BLaER1 (cell line): ENCODE results near the gene B4GALT6.
A peak's percentile ranks its signal among the peaks of the same experiment; 100 is the strongest.

Source experiments
- H3K27ac ChIP-seq: shearing (Covaris generic); formaldehyde crosslinking; 2 replicates; pipeline ENCODE4 v1.8.1; 2022
- H3K27me3 ChIP-seq: shearing (Covaris generic); formaldehyde crosslinking; 2 replicates; pipeline ENCODE4 v1.8.1; 2022
- H3K36me3 ChIP-seq: shearing (Covaris generic); formaldehyde crosslinking; 2 replicates; pipeline ENCODE4 v1.8.1; 2022
- H3K4me1 ChIP-seq: shearing (Covaris generic); formaldehyde crosslinking; 2 replicates; pipeline ENCODE4 v1.8.1; 2022
- H3K4me2 ChIP-seq: shearing (Covaris generic); formaldehyde crosslinking; 2 replicates; pipeline ENCODE4 v1.8.1; 2022
- H3K4me3 ChIP-seq: shearing (Covaris generic); formaldehyde crosslinking; 2 replicates; pipeline ENCODE4 v1.8.1; 2022
- H3K9ac ChIP-seq: shearing (Covaris generic); formaldehyde crosslinking; 2 replicates; pipeline ENCODE4 v1.8.1; 2022
- H3K9me3 ChIP-seq: shearing (Covaris generic); formaldehyde crosslinking; 2 replicates; pipeline ENCODE4 v1.8.1; 2022
- H4K20me1 ChIP-seq: shearing (Covaris generic); formaldehyde crosslinking; 2 replicates; pipeline ENCODE4 v1.8.1; 2022
- Cebpa-rat ChIP-seq: shearing (Covaris generic); IDR thresholded peaks from 2 replicates; pipeline ENCODE4 v1.8.1; 2022

The B4GALT6 gene

DNA sequence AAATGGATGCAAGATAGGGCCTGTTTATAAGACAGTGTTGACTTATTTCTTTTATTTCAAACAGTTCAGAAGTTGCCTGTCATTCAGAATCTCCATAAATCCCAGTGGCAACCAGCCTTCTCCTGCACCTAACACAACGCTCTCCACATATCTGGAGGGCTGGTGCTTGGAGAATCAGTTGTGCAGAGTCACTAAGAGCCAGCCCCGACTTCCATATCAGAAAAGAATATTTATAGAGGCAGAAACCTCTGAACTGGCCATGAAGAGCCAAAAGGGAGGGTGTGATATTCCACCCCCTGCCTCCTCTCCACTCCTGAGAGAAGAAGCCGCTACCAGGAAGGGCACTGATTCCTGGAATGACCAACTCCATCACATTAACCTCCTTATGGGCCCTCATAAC is 34.0 kb upstream of the B4GALT6 start:
- Histone ChIP-seq H4K20me1 (no peaks in the 10 kb centered on the region), H3K9ac (no peak overlapping the region), H3K4me2 (peak overlapping the region; percentile 47; the same call in 1 of the 2 replicates), H3K27me3 (peaks cover 4% of the 10 kb centered on the region; the same call in 1 of the 2 replicates), H3K4me3 (no peak overlapping the region), H3K4me1 (peaks cover 25% of the 10 kb centered on the region), H3K9me3 (peaks cover 14% of the 10 kb centered on the region), H3K27ac (no peak overlapping the region), H3K36me3 (no peaks in the 10 kb centered on the region)
- no peak for TF ChIP-seq Cebpa-rat

DNA sequence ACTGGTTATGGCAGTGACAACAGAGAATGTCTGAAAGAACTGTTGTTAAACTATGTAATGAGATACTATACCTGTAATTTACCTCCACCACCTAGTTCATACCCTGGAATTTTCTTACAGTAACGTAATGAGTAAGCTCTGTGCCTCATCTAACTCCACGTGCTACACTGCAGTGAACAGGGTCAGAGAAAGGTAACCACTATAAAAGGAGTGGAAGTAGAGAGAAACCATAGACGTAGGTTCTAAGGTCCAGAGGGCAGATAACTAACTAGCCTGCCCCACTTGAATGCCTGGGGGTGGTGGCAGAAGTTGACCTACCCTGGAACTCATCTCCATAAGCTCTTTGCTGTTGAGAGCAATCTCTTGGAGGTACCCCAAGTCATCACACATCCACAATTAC is 32.0 kb upstream of the B4GALT6 start:
- Histone ChIP-seq H3K4me2 (no peak overlapping the region), H4K20me1 (no peaks in the 10 kb centered on the region), H3K27ac (no peak overlapping the region), H3K36me3 (no peaks in the 10 kb centered on the region), H3K9me3 (peaks cover 14% of the 10 kb centered on the region), H3K9ac (no peak overlapping the region), H3K27me3 (no peaks in the 10 kb centered on the region), H3K4me3 (no peak overlapping the region), H3K4me1 (peaks cover 28% of the 10 kb centered on the region)
- no peak for TF ChIP-seq Cebpa-rat

DNA sequence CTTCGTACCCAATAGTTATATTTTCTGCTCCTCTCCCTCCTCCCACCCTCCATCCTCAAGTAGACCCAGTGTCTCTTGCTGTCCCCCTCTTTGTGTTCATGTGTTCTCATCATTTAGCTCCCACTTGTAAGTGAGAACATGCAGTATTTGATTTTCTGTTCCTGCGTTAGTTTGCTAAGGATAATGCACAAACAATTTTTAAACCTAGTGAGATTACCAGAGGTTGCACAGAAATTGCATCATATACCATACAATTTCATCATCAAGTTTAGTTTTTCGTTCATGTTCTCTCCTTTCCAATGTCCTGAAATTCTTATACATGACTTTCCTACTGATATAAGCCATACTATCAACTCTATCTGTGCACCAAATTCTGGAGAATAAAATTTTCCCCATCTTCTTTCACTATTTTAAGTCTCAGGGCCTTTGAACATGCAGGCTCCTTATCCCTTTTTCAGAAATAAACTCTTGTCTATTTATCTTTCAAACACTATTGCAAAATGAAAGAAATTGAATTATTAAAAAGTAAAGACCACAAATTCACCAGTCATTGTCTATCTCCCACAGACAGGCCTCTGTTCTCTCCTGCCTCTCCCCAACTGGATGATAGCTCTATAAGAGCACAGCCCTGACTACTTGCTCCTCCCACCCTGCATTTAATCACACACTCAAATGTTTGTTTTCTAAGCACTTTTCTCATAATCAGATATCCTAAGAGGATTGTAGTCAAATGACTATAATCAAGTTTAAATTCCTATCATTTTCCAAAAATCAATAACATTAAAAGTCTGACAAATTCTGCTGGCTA is 27.2 kb upstream of the B4GALT6 start:
- Histone ChIP-seq H3K4me3 (no peak overlapping the region), H3K36me3 (no peaks in the 10 kb centered on the region), H3K27ac (no peak overlapping the region), H4K20me1 (no peaks in the 10 kb centered on the region), H3K4me1 (peaks cover 20% of the 10 kb centered on the region), H3K27me3 (no peaks in the 10 kb centered on the region), H3K9ac (no peak overlapping the region), H3K9me3 (no peaks in the 10 kb centered on the region), H3K4me2 (no peak overlapping the region)
- no peak for TF ChIP-seq Cebpa-rat

DNA sequence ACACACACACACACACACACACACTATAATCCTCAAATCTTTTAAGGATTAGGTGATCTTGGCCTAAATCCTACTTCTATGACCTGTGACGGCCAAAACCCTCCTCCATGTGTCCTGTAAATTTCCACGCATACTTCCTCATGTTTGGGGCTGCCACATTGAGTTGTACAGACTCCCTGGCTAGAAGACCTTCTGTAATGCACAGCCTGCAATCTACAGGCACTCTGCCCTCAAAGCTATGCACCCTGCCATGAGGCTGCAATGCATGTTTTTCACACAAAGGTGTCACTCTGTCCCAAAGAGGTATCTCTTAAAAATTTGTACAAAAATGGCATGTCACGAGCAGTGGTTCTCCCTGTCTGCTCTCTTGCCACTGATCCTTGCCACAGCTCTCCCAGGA is 26.4 kb upstream of the B4GALT6 start:
- H3K4me2 ChIP-seq: no peak overlapping the region
- H3K9me3 ChIP-seq: no peaks in the 10 kb centered on the region
- no peak overlapping the region for H3K9ac ChIP-seq
- H4K20me1 ChIP-seq: no peaks in the 10 kb centered on the region
- no peak overlapping the region for H3K4me3 ChIP-seq
- no peak for TF ChIP-seq Cebpa-rat
- no peaks in the 10 kb centered on the region for H3K27me3 ChIP-seq
- H3K4me1 ChIP-seq: peaks cover 20% of the 10 kb centered on the region
- no peaks in the 10 kb centered on the region for H3K36me3 ChIP-seq
- no peak overlapping the region for H3K27ac ChIP-seq

DNA sequence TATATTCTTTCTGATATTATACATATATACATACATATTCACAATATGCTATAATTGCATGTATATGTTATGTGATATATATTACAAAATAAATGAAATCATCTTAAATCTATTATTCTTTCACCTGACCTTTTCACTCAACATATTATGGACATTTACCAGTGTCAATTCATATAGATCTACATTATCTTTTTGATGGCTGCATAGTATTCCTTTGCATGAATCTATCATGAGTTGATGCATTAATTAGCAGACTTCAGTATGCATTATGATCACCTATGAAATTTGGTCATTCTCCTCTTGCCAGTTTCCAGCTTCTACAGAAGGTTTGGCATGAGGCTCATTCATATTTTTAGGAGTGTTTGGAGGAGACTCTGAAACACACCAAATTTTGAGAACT is 23.4 kb upstream of the B4GALT6 start:
- Histone ChIP-seq H3K9ac (no peak overlapping the region), H3K27ac (no peak overlapping the region), H4K20me1 (no peaks in the 10 kb centered on the region), H3K27me3 (no peaks in the 10 kb centered on the region), H3K4me1 (peaks cover 4% of the 10 kb centered on the region; the same call in 1 of the 2 replicates), H3K4me2 (no peak overlapping the region), H3K36me3 (no peaks in the 10 kb centered on the region), H3K9me3 (no peaks in the 10 kb centered on the region), H3K4me3 (no peak overlapping the region)
- TF ChIP-seq Cebpa-rat: no peak

DNA sequence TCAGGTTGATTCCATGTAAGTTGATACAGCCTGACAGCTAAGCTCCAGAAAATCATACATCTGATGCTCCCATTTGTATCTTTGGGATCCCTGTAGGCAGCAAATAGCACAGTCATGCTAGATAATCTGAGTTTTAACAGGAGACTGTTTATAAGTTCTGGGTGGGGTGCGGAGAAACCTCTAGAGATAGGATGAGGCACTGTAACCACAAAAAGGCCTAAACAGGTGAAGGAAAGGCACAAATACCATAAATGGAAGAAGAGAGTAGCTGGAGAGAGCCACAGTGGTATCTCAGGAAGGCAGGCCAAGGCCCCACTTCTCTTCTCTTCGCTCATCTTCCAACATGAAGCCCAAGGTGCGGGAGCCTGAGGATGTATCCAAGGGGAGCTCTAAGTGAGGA is 18.1 kb upstream of the B4GALT6 start:
- Histone ChIP-seq H3K27ac (no peak overlapping the region), H3K36me3 (no peaks in the 10 kb centered on the region), H3K4me3 (no peak overlapping the region), H3K4me1 (no peaks in the 10 kb centered on the region), H4K20me1 (no peaks in the 10 kb centered on the region), H3K27me3 (no peaks in the 10 kb centered on the region), H3K9ac (no peak overlapping the region), H3K9me3 (no peaks in the 10 kb centered on the region), H3K4me2 (no peak overlapping the region)
- TF ChIP-seq Cebpa-rat: no peak

DNA sequence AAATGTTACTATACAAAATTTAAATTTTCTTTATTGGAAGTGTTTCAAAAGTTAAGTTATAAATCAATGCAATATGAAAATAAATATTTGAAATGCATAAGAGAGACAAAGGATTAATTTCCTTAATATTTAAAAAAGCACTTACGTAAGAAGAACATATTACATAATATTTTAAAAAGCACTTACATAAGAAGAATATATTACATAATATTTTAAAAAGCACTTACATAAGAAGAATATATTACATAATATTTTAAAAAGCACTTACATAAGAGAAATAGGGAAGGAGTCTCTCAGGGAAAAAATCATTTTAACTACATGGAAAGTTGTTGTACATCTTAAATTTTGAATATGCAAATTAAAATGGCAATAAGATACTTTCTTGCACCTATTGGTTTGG is 17.4 kb upstream of the B4GALT6 start:
- Histone ChIP-seq H3K27ac (no peak overlapping the region), H3K9ac (no peak overlapping the region), H3K27me3 (no peaks in the 10 kb centered on the region), H4K20me1 (no peaks in the 10 kb centered on the region), H3K4me1 (no peaks in the 10 kb centered on the region), H3K4me2 (no peak overlapping the region), H3K4me3 (no peak overlapping the region), H3K36me3 (no peaks in the 10 kb centered on the region), H3K9me3 (no peaks in the 10 kb centered on the region)
- no peak for TF ChIP-seq Cebpa-rat

DNA sequence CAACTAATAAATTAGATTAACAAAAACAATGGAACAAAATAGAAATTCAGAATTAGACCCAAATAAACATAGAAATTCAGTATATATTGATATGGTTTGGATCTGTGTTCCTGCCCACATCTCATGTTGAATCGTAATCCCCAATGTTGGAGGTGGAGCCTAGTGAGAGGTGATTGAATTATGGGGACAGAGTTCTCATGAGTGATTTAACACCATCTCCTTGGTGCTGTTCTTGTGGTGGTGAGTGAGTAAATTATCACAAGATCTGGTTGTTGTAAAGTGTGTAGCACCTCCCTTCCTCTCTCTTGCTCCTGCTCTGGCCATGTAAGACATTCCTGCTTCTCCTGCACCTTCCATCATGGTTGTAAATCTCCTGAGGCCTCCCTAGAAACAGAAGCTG is 16.6 kb upstream of the B4GALT6 start:
- TF ChIP-seq Cebpa-rat: no peak
- Histone ChIP-seq H3K27me3 (no peaks in the 10 kb centered on the region), H3K9ac (no peak overlapping the region), H3K4me3 (no peak overlapping the region), H3K4me2 (no peak overlapping the region), H3K36me3 (no peaks in the 10 kb centered on the region), H3K9me3 (no peaks in the 10 kb centered on the region), H3K27ac (no peak overlapping the region), H4K20me1 (no peaks in the 10 kb centered on the region), H3K4me1 (no peaks in the 10 kb centered on the region)

DNA sequence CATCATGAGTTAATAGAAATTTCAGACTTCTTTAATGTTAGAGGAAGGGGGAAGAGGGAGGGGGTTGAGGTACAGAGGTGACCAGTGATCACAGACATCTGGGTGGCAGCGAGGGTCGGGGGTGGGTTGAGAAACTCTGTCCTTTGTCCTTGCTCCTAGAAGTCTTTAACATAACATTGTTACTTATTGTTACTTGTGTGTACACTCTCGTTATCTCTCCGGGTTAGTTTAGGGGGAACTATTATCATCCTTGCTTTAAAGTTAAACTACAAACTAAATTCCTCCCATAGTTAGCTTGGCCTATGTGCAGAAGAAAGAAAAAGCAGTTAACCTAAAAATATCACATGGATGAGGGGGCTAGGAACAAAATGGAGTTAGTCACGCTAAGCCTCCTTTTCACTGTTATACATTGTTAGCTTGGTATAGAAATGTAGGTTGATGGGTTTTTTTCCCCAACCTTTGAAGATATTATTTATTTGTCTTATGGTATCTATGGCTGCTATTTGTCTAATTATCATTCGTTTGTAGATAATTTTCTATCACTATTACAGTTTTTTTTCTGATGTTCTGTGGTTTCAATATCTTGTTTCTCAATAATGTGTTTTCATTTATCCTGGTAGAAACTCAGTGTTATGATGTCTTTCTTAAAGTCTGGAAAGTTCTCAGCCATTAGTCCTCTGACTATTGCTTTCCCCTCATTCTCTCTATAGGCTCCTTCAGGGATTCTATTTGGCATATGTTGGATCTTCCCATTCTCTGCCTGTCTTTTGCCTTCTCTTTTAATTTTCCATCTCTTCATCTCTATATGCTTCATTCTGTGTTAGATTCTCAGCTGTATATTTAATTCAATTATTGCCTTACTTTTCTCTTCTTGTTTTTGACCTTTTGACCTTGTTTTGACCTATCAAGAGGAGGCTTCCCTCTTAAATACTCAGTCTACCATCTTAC is 13.2 kb upstream of the B4GALT6 start:
- H3K4me1 ChIP-seq: no peaks in the 10 kb centered on the region
- no peak overlapping the region for H3K9ac ChIP-seq
- no peaks in the 10 kb centered on the region for H3K9me3 ChIP-seq
- H3K4me3 ChIP-seq: no peak overlapping the region
- no peaks in the 10 kb centered on the region for H3K27me3 ChIP-seq
- H4K20me1 ChIP-seq: no peaks in the 10 kb centered on the region
- H3K36me3 ChIP-seq: no peaks in the 10 kb centered on the region
- no peak overlapping the region for H3K27ac ChIP-seq
- no peak for TF ChIP-seq Cebpa-rat
- no peak overlapping the region for H3K4me2 ChIP-seq

DNA sequence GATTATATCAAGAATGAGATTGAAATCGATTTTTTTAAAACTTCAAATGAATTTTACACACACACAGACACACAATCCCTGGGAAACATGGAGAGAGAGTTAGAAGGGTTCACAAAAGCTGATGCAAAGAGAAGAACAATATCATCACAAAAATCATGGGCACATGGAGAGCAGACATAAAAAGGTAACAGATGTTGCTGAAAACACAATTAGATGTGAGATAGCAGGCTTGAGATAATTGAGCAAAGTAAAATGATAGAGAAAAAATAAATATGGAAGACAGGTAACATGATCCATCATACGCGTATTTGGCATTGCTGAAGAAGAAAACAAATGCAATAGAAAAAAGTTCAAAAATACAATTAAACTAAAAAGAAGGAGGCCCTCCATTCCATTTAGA is 11.6 kb upstream of the B4GALT6 start:
- no peak overlapping the region for H3K27ac ChIP-seq
- H3K27me3 ChIP-seq: no peaks in the 10 kb centered on the region
- H4K20me1 ChIP-seq: no peaks in the 10 kb centered on the region
- no peak overlapping the region for H3K4me3 ChIP-seq
- no peak overlapping the region for H3K9ac ChIP-seq
- no peaks in the 10 kb centered on the region for H3K9me3 ChIP-seq
- TF ChIP-seq Cebpa-rat: no peak
- H3K4me2 ChIP-seq: no peak overlapping the region
- no peaks in the 10 kb centered on the region for H3K4me1 ChIP-seq
- H3K36me3 ChIP-seq: no peaks in the 10 kb centered on the region
